Spleen (tissue), 7 donors: ENCODE results near the gene DCPS.
"Not testable (repeated sequence)": the region's sequence is repeated elsewhere in the genome, so short reads cannot be mapped to it uniquely, and the experiment has no call there.

Source experiments
- CTCF ChIP-seq, 11 experiments: fragments of 200-600 bp in 7 of 11; fragments of 450-650 bp in 4 of 11; sonication (generic) in 4 of 11; IDR thresholded peaks in 8 of 11; conservative IDR thresholded peaks in 3 of 11; 1 replicate in 7 of 11; 2 replicates in 4 of 11; pipeline versions ENCODE4 v1.4.0 to v1.8.0; 2016 to 2021; ENCODE audit warnings: antibody characterized with exemption in 11 of 11, inconsistent platforms in 4 of 11, mild to moderate bottlenecking in 1 of 11
- POLR2AphosphoS5 ChIP-seq, 3 donors: sonication (generic); formaldehyde crosslinking; IDR thresholded peaks; one replicate each; pipeline ENCODE4 v1.5.1; 2017; ENCODE audit warnings: antibody characterized with exemption in 3 of 3
- donor health status: DM: no; HTN: no; CAD: no; lungs with moderate emphysema.
- donor health status: DM: no; HTN: no; CAD: no.
- donor health status: DM: no; HTN: no; CAD: no.

GRCh38 chr11:126368336-126369119, 64.7 kb downstream of the DCPS start:
- TF ChIP-seq CTCF (IDR thresholded peaks at IDR 0.05 in 8 of 11, conservative IDR thresholded peaks at IDR 0.05 in 3 of 11) = not testable (repeated sequence)
- TF ChIP-seq POLR2AphosphoS5 (IDR thresholded peaks at IDR 0.05) = peak in 1 of 3 donors; percentile 53
